ENCODE measurements around the gene MAEA. TPM values are rescaled to one million over a fixed set of nuclear protein-coding genes. Genes with fewer than 3 reads are reported as not detected.

Gene MAEA
- total and polyA plus RNA-seq, 12 donors = 39.1 to 72.8 (median 50.3) TPM

- H3K4me1 ChIP-seq = no peaks in the 10 kb centered on the region
- peaks cover 0 to 79% (median 0%) of the 10 kb centered on the region in 9 donors for H3K36me3 ChIP-seq
- intact Hi-C loops (cut with DNase I) = loop anchor here in 1 of 10 donors (10.0 kb wide), 1 partner anchor 148 kb away; no protein-coding TSS in a partner anchor
- DNase-seq (peak in 1 of 2 donors; percentile 10), ATAC-seq (no peak)
- no peak overlapping the region for H3K4me3 ChIP-seq
- H3K27ac ChIP-seq = no peak overlapping the region
- H3K27me3 ChIP-seq = no peaks in the 10 kb centered on the region
- 95% methylated on average over 35 of the region's 35 CpGs for WGBS, 2 donors
- no peak for TF ChIP-seq CTCF (IDR thresholded peaks at IDR 0.05)
- no peaks in the 10 kb centered on the region for H3K9me3 ChIP-seq
These were observed 76.9 kb downstream of the MAEA start for GRCh38 chr4:1366371-1367229.

- DNase-seq = no peak
- H3K4me1 ChIP-seq = no peaks in the 10 kb centered on the region
- TF ChIP-seq CTCF (IDR thresholded peaks at IDR 0.05) = no peak
- H3K9me3 ChIP-seq = no peaks in the 10 kb centered on the region
- intact Hi-C loops (cut with DNase I) = loop anchor here in 1 of 10 donors (10.0 kb wide), 1 partner anchor 147 kb away; no protein-coding TSS in a partner anchor
- H3K4me3 ChIP-seq = no peak overlapping the region
- WGBS, 2 donors = 94 to 95% methylated on average over 17 of the region's 17 CpGs
- H3K36me3 ChIP-seq = peaks cover 0 to 80% (median 0%) of the 10 kb centered on the region in 9 donors
- H3K27ac ChIP-seq = no peak overlapping the region
- peak in 1 of 8 donors; percentile 8 for ATAC-seq
- no peaks in the 10 kb centered on the region for H3K27me3 ChIP-seq
These were observed 77.7 kb downstream of the MAEA start for GRCh38 chr4:1367230-1367935.

- H3K4me1 ChIP-seq = no peaks in the 10 kb centered on the region
- H3K27me3 ChIP-seq = no peaks in the 10 kb centered on the region
- 90% methylated on average over 10 of the region's 10 CpGs for WGBS, 2 donors
- ATAC-seq (peak in 1 of 8 donors; percentile 16), DNase-seq (no peak)
- no peaks in the 10 kb centered on the region for H3K9me3 ChIP-seq
- H3K36me3 ChIP-seq = peaks cover 0 to 79% (median 0%) of the 10 kb centered on the region in 9 donors
- H3K27ac ChIP-seq = no peak overlapping the region
- H3K4me3 ChIP-seq = no peak overlapping the region
- intact Hi-C loops (cut with DNase I) = loop anchor here in 1 of 10 donors (10.0 kb wide), 1 partner anchor 147 kb away; no protein-coding TSS in a partner anchor
- no peak for TF ChIP-seq CTCF (IDR thresholded peaks at IDR 0.05)
These were observed 78.2 kb downstream of the MAEA start for GRCh38 chr4:1367936-1368289.

GRCh38 chr4:1368421-1369090, 78.9 kb downstream of the MAEA start:
- no peak overlapping the region for H3K4me3 ChIP-seq
- no peaks in the 10 kb centered on the region for H3K4me1 ChIP-seq
- no peak for TF ChIP-seq CTCF (IDR thresholded peaks at IDR 0.05)
- peaks cover 0 to 79% (median 0%) of the 10 kb centered on the region in 9 donors for H3K36me3 ChIP-seq
- ATAC-seq = no peak
- intact Hi-C loops (cut with DNase I) = loop anchor here in 1 of 10 donors (10.0 kb wide), 1 partner anchor 146 kb away; no protein-coding TSS in a partner anchor
- no peaks in the 10 kb centered on the region for H3K9me3 ChIP-seq
- H3K27me3 ChIP-seq = no peaks in the 10 kb centered on the region
- H3K27ac ChIP-seq = no peak overlapping the region
- WGBS, 2 donors = 93 to 94% methylated on average over 24 of the region's 24 CpGs
- no peak for DNase-seq
